OCI-LY7 (cell line): ENCODE data around the gene ROR2. TPM values are rescaled to one million over a fixed set of nuclear protein-coding genes. Genes with fewer than 3 reads are reported as not detected.
"Not testable (repeated sequence)": the region's sequence is repeated elsewhere in the genome, so short reads cannot be mapped to it uniquely, and the experiment has no call there.

Source experiments
- BruUV-seq: library from RNA; stranded (reverse); fragments of 400-500 nt; replicated peaks from 2 replicates; lab custom pipeline; 2021; lab: Mats Ljungman, UMichigan
- CTCF ChIA-PET: fragments of 300-600 bp; sonication (Branson Sonifier 250); formaldehyde crosslinking; loops from one replicate; lab custom pipeline; 2022; ENCODE audit warnings: antibody characterized with exemption; ENCODE audit not compliant: unreplicated experiment; lab: Charles Lee
- POLR2A ChIA-PET: fragments of 300-600 bp; sonication (Branson Sonifier 250); formaldehyde crosslinking; loops from one replicate; lab custom pipeline; 2022; ENCODE audit warnings: antibody characterized with exemption; lab: Charles Lee
- DNase-seq: peaks from one replicate; pipeline ENCODE4 v3.0.0-alpha.2; 2015; ENCODE audit warnings: low spot score
- H2AFZ ChIP-seq: fragments of 200-600 bp; sonication (generic), shearing (Covaris generic); 2 replicates; pipeline ENCODE4 v1.6.1; 2014; ENCODE audit warnings: mild to moderate bottlenecking, antibody characterized with exemption, low read length, moderate library complexity
- H3K27ac ChIP-seq: fragments of 200-600 bp; sonication (generic); 2 replicates; pipeline ENCODE4 v1.5.1; 2014; ENCODE audit warnings: mixed run types, low read depth, mild to moderate bottlenecking, moderate library complexity, low read length, inconsistent platforms; ENCODE audit not compliant: poor library complexity, severe bottlenecking
- H3K36me3 ChIP-seq: fragments of 200-600 bp; sonication (generic); 2 replicates; pipeline ENCODE4 v1.6.1; 2014; ENCODE audit warnings: mild to moderate bottlenecking, antibody characterized with exemption, low read length, moderate library complexity, mixed read lengths; ENCODE audit not compliant: insufficient read depth
- H3K4me1 ChIP-seq: fragments of 200-600 bp; sonication (generic); 2 replicates; pipeline ENCODE4 v1.5.1; 2014; ENCODE audit warnings: mild to moderate bottlenecking, low read length; ENCODE audit not compliant: insufficient read depth, poor library complexity, severe bottlenecking
- H3K4me2 ChIP-seq: fragments of 200-600 bp; sonication (generic); 2 replicates; pipeline ENCODE4 v1.6.1; 2014; ENCODE audit warnings: mild to moderate bottlenecking, low read length
- H3K4me3 ChIP-seq: fragments of 200-600 bp; sonication (generic); 2 replicates; pipeline ENCODE4 v1.5.1; 2014; ENCODE audit warnings: mild to moderate bottlenecking, low read depth, low read length; ENCODE audit not compliant: poor library complexity, severe bottlenecking
- H3K79me2 ChIP-seq: fragments of 200-600 bp; sonication (generic); 2 replicates; pipeline ENCODE4 v1.6.1; 2016; ENCODE audit warnings: low read depth, mild to moderate bottlenecking, low read length, moderate library complexity, mixed read lengths; ENCODE audit not compliant: insufficient read depth
- H3K9me2 ChIP-seq: fragments of 200-600 bp; sonication (generic); 2 replicates; pipeline ENCODE4 v1.6.1; 2016; ENCODE audit warnings: mild to moderate bottlenecking, low read length, mixed read lengths; ENCODE audit not compliant: insufficient read depth
- H3K9me3 ChIP-seq: fragments of 200-600 bp; sonication (generic); 2 replicates; pipeline ENCODE4 v1.6.1; 2014; ENCODE audit warnings: mild to moderate bottlenecking, mixed run types, low read length, mixed read lengths
- H4K20me1 ChIP-seq: fragments of 200-600 bp; sonication (generic); 2 replicates; pipeline ENCODE4 v1.6.1; 2014; ENCODE audit warnings: mild to moderate bottlenecking, antibody characterized with exemption, low read length, moderate library complexity, mixed read lengths; ENCODE audit not compliant: insufficient read depth
- CTCF ChIP-seq: fragments of 200-600 bp; sonication (generic); conservative IDR thresholded peaks from 2 replicates; pipeline ENCODE4 v1.5.1; 2014; ENCODE audit warnings: mild to moderate bottlenecking, antibody characterized with exemption, low read length, moderate library complexity, mixed read lengths
- EZH2phosphoT487 ChIP-seq: fragments of 200-600 bp; sonication (generic); IDR thresholded peaks from 2 replicates; pipeline ENCODE4 v1.6.1; 2018; ENCODE audit warnings: low read depth, borderline replicate concordance, mild to moderate bottlenecking, mixed run types, antibody characterized with exemption, low read length, moderate library complexity, mixed read lengths
- intact Hi-C: fragments of 100-400 bp; cut with micrococcal nuclease; formaldehyde crosslinking; loops from one replicate; pipeline ENCODE4 v1.10.0; 2022; ENCODE audit not compliant: unreplicated experiment
- total RNA-seq, 2 experiments: library from RNA; depleted of rRNA in 1 of 2; stranded (reverse); fragments of >200 nt in 1 of 2; shearing (Covaris generic) in 1 of 2; gene quantifications; 2 replicates each; pipeline ENCODE4 v1.2.3, GENCODE V29; 2014 to 2022

Gene ROR2
- total RNA-seq, 2 experiments from 2014 or later, result 0.10 to 0.19 TPM

DNA sequence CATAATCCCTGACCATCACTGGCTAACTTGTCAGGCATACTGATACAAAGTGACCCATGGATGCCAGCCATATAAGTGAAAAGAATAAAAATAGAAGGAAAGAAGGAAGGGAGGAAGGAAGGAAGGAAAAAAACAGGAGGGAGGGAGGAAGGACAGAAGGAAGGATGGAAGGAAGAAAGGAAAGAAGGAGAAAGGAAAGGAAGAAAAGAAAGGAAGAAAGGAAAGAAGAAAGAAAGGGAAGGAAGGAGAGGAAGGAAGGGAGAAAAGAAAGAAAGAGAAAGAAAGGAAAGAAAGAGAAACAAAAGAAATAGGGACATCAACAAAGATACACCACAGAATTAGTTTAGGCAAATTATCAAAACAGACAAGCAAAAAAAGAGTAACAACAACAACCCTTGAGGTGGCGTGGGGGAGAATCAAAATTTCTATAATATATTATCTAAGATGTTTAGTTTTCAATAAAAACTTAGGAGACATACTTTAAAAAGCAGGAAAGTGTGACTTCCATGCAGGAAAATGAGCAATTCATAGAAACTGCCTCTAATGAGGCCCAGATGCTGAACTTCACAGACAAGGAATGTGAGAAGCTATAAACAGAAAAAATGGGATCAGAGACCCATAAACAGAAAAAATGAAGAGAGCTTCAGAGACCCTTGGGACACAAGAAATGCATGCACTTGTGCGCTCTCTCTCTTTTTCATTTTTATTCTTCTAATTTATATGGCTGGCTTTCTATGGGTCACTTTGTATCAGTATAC lies 430.3 kb downstream of the ROR2 start:
- Histone ChIP-seq H3K9me3 (no peaks in the 10 kb centered on the region), H3K36me3 (no peaks in the 10 kb centered on the region), H4K20me1 (no peaks in the 10 kb centered on the region), H3K27ac (no peak overlapping the region), H3K4me2 (no peak overlapping the region), H3K9me2 (no peaks in the 10 kb centered on the region), H3K4me3 (no peak overlapping the region), H3K4me1 (no peaks in the 10 kb centered on the region), H2AFZ (no peak overlapping the region), H3K79me2 (no peaks in the 10 kb centered on the region)
- intact Hi-C loops, result no loop called here
- TF ChIP-seq EZH2phosphoT487, result no peak
- TF ChIP-seq CTCF, result no peak
- BruUV-seq, result no TSS peak
- DNase-seq, result no peak
- ChIA-PET POLR2A (no interaction called here), CTCF (no interaction called here)

- Histone ChIP-seq H3K36me3 (no peaks in the 10 kb centered on the region), H4K20me1 (no peaks in the 10 kb centered on the region), H3K9me3 (no peaks in the 10 kb centered on the region), H2AFZ (no peak overlapping the region), H3K79me2 (no peaks in the 10 kb centered on the region), H3K27ac (no peak overlapping the region), H3K4me3 (no peak overlapping the region), H3K4me2 (no peak overlapping the region), H3K9me2 (no peaks in the 10 kb centered on the region), H3K4me1 (no peaks in the 10 kb centered on the region)
- TF ChIP-seq EZH2phosphoT487 (no peak), CTCF (no peak)
- ChIA-PET CTCF (no interaction called here), POLR2A (no interaction called here)
- DNase-seq, result no peak
- intact Hi-C loops, result no loop called here
- BruUV-seq, result no TSS peak
These were observed 431.6 kb downstream of the ROR2 start for GRCh38 chr9:91518462-91518861.

DNA sequence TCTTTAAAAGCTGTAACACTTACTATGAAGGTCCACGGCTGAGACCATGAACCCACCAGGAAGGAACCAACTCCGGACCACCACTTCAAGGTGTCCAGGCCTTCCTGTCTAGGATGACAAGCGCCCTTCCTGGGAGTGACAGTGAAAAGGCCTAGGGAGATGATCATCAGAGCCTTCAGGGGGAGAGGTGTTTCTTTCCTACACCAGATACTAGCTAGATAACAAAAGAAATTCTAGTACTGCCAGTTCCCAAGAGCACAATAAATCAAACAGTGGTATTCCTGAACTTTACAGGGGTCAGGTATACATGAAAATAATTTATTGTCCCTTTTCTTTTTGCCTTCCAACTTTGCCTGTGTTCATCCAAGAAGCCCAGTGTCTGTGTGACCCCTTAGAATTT lies 432.2 kb downstream of the ROR2 start:
- CTCF ChIA-PET, result no interaction called here
- H3K4me1 ChIP-seq, result no peaks in the 10 kb centered on the region
- no peaks in the 10 kb centered on the region for H3K36me3 ChIP-seq
- no peak for TF ChIP-seq EZH2phosphoT487
- no peak for TF ChIP-seq CTCF
- BruUV-seq, result no TSS peak
- H3K4me3 ChIP-seq, result no peak overlapping the region
- no peaks in the 10 kb centered on the region for H4K20me1 ChIP-seq
- POLR2A ChIA-PET, result no interaction called here
- no peaks in the 10 kb centered on the region for H3K9me3 ChIP-seq
- intact Hi-C loops, result no loop called here
- H3K27ac ChIP-seq, result no peak overlapping the region
- H2AFZ ChIP-seq, result no peak overlapping the region
- no peak for DNase-seq
- no peaks in the 10 kb centered on the region for H3K79me2 ChIP-seq
- no peak overlapping the region for H3K4me2 ChIP-seq
- no peaks in the 10 kb centered on the region for H3K9me2 ChIP-seq

DNA sequence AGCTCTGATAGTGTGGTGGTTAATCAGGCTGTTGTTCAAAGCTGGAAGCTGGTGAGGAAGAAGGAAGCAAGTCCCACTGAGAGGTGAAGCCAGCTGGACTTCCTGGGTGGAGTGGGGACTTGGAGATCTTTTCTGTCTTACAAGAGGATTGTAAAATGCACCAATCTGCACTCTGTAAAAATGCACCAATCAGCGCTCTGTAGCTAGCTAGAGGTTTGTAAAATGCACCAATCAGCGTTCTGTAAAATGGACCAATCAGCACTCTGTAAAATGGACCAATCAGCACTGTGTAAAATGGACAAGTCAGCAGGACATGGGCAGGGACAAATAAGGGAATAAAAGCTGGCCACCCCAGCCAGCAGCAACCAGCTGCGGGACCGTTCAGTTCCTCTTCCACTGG lies 432.7 kb downstream of the ROR2 start:
- intact Hi-C loops, H2AFZ ChIP-seq, POLR2A ChIA-PET, H3K4me1 ChIP-seq, DNase-seq, H3K36me3 ChIP-seq, H3K4me2 ChIP-seq, H3K9me3 ChIP-seq, H3K4me3 ChIP-seq, BruUV-seq, CTCF ChIA-PET, H4K20me1 ChIP-seq, H3K79me2 ChIP-seq, H3K9me2 ChIP-seq, H3K27ac ChIP-seq: not testable (repeated sequence)
